NCI-H146 treated with DMSO at 0.1 percent for 48 hours (cell line): ENCODE data around the gene DZANK1.
"Not testable (repeated sequence)": the region's sequence is repeated elsewhere in the genome, so short reads cannot be mapped to it uniquely, and the experiment has no call there.

Experiments used
- DNase-seq: peaks from one replicate; lab custom pipeline; 2025; ENCODE audit not compliant: unreplicated experiment; lab: John Stamatoyannopoulos, UW

DZANK1 gene

GRCh38 chr20:18466894-18467730 is at the start of gene DZANK1, which contains the start of gene POLR3F:
Gene DZANK1, minus strand, starts transcription at chr20:18467030. Its CDS starts 1,672 bp downstream, at chr20:18465358.
Gene POLR3F, plus strand, starts transcription at chr20:18467390. Its CDS starts 117 bp downstream, at chr20:18467507.
- DNase-seq = peak; percentile 98

GRCh38 chr20:18515973-18516372 is 49.1 kb upstream of the DZANK1 start:
- DNase-seq = no peak

GRCh38 chr20:18514127-18514526 is 47.3 kb upstream of the DZANK1 start:
- no peak for DNase-seq

GRCh38 chr20:18513208-18513607 is 46.4 kb upstream of the DZANK1 start:
- no peak for DNase-seq

GRCh38 chr20:18511571-18511970 is 44.7 kb upstream of the DZANK1 start:
- DNase-seq = no peak

DNA sequence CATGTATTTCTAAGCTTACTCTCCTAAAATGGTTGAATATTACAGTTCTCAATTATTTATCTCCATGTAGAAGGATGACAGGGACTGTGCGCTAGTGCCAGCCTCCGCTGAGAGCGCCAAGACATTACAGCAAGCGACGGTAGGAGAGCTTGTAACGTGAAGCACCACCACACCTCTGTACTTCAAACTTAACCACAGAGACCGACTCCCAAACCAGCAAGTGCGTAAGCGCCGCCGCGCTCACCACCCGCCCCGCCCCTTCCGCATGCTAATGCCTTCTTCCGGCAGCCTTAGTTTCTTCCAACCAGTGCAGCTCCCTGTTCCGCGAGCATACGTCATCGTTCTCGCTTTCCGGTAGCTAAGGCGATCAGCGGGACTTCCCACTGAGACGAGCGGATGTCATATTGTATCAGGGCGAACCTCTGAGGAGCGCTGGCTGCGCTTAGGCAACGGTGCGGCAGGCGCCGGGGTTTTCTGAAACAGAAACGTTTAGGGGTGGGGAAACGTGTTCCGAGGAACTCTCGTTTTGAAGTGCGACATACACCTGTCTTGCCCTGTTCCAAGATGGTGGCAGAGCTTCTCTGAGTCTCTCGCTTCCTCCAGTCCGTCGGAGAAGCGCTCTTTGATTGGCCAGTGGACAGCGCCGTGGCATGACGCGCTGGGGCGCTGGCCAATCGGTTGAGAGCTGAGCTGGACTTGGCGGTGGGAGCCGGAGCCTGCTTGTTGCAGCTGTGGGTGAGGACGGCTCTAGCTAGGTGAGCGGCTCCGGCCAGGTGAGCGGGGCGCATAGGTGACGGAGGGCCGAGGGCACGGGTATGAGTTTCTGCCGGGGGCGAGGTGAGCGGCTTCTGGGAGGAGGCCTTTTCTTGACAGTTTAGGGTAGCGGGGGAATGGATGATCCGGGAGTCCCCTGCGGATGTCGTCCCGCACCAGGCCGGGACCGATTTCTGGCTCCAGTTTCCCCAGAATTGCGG is 40.7 kb upstream of the DZANK1 start, which contains the start of gene SEC23B:
Gene SEC23B (plus strand): TSS at position 723 of the 974 bp plus-strand sequence. CDS start 2,896 bp downstream, outside the sequence.
- peak; percentile 98 for DNase-seq

GRCh38 chr20:18506744-18507143 is 39.9 kb upstream of the DZANK1 start:
- peak; percentile 53 for DNase-seq

DNA sequence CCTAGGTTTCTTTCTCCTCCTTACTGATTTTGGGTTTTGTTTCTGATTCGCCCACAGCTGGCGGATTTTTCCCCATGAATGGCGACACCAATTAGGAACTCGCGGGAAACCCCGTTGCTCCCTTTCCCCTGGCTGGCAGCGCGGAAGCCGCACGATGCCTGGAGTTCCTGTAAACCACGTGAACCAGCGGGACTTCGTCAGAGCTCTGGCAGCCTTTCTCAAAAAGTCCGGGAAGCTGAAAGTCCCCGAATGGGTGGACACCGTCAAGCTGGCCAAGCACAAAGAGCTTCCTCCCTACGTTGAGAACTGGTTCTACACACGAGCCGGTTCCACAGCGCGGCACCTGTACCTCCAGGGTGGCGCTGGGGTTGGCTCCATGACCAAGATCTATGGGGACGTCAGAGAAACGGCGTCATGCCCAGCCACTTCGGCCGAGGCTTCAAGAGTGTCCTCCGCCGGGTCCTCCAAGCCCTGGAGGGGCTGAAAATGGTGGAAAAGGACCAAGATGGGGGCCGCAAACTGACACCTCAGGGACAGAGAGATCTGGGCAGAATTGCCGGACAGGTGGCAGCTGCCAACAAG is 37.7 kb upstream of the DZANK1 start:
- DNase-seq = no peak

DNA sequence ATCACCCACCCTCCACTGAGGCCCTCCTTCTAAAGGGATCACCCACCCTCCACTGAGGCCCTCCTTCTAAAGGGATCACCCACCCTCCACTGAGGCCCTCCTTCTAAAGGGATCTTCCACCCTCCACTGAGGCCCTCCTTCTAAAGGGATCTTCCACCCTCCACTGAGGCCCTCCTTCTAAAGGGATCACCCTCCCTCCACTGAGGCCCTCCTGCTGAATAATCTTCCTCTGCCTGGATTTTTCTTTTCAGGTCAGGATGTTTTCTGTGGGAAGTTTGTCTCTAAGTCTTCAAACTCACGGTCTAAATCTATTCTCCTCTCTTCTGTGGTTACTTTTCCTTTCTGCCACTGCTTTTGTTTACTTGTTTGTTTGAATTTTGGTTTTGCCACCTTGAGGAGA is 34.8 kb upstream of the DZANK1 start:
- DNase-seq = not testable (repeated sequence)

DNA sequence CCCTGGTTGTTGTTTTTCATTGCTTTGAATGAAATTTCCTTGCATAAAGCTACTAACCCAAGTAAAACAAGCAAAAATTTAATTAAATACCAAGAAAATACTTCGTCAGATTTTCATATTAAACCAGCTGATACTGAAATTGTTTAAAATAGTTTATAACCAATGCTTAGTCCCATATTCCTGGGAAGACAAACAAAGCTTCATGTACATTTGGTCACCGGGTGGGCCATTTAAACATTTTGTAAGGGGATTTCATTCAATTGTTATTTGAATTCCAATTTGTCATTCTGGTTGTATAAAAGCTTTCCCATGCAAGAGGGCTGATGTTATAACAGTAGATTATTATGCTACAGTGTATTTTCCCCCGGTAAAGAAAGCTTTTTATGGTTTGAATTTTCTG is 30.8 kb upstream of the DZANK1 start:
- DNase-seq = no peak

DNA sequence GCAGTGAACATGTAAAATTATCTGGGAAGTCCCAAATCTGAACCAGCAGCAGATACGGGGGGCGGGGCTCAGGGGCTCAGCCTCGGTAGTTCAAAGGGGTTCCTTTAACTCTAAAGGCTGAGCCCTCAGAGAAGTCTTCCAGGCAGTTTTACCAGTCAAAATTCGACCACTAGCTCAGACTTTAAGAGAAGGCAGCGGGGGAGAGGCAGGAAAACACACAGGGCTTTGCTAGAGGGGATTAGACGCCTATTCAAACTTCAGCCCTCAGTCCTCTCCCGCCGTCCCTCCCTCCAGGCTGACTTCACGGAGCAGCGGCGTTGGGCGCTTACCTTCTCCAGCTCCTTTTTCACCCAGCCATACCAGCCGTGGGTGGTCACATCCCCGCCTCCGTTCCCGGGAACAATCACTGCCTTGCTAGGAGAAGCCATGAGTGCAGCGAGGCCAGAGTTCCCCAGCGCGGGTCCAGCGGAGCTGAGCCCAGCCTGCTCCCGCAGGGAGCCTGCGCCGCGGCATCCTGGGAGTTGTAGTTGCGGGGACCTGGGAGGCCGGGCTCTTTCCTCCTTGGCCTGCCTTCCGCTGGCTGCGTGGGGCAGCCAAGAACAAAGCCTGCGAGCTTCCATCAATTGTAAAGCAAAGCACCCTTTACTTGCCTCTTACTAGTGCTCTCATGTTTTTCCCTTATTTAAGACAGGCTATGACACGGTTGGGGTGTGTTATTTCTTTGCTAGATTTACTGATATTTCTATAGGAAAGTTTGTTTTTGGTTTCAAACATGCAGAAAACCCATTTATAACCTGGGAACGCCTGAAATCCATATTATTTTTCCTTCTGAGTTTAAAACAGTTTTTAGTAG is 30.1 kb upstream of the DZANK1 start, which contains the start of gene RBBP9:
Gene RBBP9 (minus strand): TSS at position 486 of the 853 bp plus-strand sequence. CDS start 58 bp downstream, at position 428.
- peak; percentile 79 for DNase-seq

DNA sequence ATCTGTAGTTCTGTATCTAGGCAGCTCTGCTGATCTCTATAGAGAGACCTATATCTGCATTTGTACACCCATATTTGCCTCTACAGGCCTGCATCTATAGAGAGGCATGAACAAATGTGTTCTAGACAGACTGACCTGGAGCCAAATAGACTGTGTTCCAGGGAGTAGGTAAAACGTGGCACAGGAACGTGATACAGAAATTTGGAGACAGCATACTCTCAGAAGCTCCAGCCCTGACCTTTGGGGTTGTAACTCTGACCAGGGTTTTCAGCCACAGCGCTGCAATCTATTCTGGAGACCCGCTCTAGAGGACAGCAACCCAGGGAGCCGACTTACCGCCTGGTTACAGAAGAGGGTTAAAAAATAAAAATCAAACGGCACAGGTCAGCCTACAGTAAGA is 29.2 kb upstream of the DZANK1 start:
- peak; percentile 11 for DNase-seq

DNA sequence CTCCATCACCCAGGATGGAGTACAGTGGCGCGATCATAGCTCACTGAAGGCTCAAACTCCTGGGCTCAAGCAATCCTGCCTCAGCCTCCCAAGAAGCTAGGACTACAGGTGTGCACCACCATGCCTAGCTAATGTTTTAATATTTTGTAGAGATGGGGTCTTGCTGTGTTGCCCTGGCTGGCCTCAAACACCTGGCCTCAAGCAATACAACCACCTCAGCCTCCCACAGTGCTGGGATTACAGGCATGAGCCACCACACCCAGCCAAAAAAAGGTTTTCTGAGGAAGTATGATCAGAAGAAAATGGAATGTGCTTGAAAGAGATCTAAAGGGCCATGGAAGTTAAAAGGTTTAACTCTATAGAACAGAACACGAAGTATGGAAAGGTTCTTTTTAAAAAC is 21.5 kb upstream of the DZANK1 start:
- DNase-seq = no peak

DNA sequence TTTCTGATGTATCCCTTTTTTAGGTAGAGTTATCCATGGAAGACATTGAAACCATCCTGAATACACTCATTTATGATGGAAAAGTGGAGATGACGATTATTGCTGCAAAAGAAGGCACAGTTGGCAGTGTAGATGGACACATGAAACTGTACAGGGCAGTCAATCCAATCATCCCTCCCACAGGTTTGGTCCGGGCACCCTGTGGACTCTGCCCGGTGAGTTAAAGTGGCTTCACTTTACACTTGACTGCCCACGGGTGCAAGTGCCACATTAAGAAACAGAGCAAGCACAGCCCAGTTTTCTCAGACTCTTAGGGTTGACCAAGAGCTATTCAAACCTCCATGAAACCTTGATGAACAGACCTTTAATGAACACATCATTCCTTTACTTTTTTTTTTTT is 14.8 kb upstream of the DZANK1 start:
- DNase-seq = no peak

GRCh38 chr20:18477821-18478220 is 11.0 kb upstream of the DZANK1 start:
- DNase-seq = no peak

- no peak for DNase-seq
These were observed 10.4 kb upstream of the DZANK1 start for GRCh38 chr20:18477218-18477617.

- DNase-seq = no peak
These were observed 296 bp downstream of the DZANK1 start for GRCh38 chr20:18466574-18466893.

- DNase-seq = no peak
These were observed 1.2 kb downstream of the DZANK1 start for GRCh38 chr20:18465536-18466200.

DNA sequence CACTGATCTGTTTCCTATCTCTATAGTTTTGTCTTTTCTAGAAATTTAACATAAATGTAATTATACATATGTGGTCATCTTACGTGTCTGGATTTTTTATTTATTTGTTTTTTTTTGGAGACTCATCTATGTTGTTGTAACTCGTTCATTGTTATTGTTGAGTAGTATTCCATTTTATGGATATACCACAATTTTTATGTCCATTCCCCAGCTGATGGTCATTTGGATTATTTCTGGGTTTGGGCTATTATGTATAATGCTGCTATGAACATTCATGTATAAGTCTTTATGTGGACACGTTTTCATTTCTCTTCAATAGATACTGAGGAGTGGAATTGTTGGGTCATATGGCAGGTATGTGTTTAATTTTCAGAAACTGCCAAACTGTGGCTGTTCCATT is 10.2 kb downstream of the DZANK1 start:
- no peak for DNase-seq

- DNase-seq = peak; percentile 37
These were observed 22.9 kb downstream of the DZANK1 start for GRCh38 chr20:18443886-18444285.
